ENCODE results near the gene PCBP3. TPM values are rescaled to one million over a fixed set of nuclear protein-coding genes. Genes with fewer than 3 reads are reported as not detected.

PCBP3 gene
- total RNA-seq, 1 experiment from 2014 or later = not detected

DNA sequence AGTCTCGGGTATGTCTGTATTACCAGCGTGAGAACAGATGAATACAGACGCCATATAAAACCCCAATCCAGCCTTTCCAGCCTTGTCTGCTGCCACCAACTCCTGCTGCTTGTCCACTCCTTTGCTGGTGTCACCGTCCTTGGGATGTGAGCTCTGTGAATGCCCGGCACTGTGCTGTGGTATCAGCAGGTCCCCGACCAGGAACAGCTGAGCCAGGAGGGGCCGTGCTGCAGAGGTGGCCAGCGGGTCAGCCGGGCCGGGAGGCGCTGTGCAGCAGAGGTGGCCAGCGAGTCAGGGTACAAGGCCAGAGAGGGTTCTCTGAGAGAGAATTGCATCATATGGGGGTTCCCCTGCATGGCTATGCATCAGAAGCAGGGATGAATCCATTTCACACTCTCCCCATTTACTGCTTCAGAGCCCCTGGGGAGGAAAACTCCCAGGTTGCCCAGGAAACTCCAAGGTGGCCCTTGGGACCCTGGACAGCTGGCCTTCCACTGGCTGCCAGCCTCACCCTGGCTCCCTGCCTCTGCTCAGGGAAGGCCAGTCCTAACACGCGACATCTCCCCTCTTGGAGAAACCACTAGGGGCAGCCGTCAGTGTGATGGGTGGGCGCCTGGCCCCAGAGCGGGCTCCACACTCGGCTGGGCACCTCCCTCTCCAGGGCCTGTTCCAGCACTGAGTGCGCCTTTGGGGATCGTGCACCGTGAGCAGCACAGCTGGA, 215.7 kb downstream of the PCBP3 start:
- Histone ChIP-seq H3K4me1 (ENCODE audit: control insufficient read depth, insufficient read depth, low read length) (no peaks in the 10 kb centered on the region), H3K4me3 (ENCODE audit: low read depth in 2 of 2, low read length in 2 of 2) (no peak overlapping the region), H3K27me3 (ENCODE audit: control insufficient read depth, insufficient read depth, low read length) (no peaks in the 10 kb centered on the region), H3K27ac (ENCODE audit: low read length) (no peak overlapping the region), H3K36me3 (ENCODE audit: control insufficient read depth, insufficient read depth, low read length) (no peaks in the 10 kb centered on the region), H3K9me3 (ENCODE audit: control insufficient read depth, insufficient read depth, low read depth, low read length) (no peaks in the 10 kb centered on the region)
- DNase-seq (ENCODE audit: low read depth, low spot score) = no peak
- no peak for ATAC-seq
- in situ Hi-C loops (cut with HindIII; ENCODE audit: low pct_unique_long_range_greater_than_20kb, low sequenced_read_pairs) = no loop called here
- intact Hi-C loops (cut with micrococcal nuclease; ENCODE audit: unreplicated experiment) = no loop called here
- no TSS peak for BruUV-seq (replicated peaks)
- ChIA-PET POLR2A (no interaction called here), CTCF (no interaction called here)
- no peak for TF ChIP-seq TCF7L2 (IDR thresholded peaks at IDR 0.05; ENCODE audit: low read depth, low read length)
- no peak for TF ChIP-seq SIN3A (IDR thresholded peaks at IDR 0.05; ENCODE audit: borderline replicate concordance, insufficient read depth, low read depth, low read length)
- TF ChIP-seq POLR2AphosphoS5 (IDR thresholded peaks at IDR 0.05; ENCODE audit: low read depth, low read length) = no peak

DNA sequence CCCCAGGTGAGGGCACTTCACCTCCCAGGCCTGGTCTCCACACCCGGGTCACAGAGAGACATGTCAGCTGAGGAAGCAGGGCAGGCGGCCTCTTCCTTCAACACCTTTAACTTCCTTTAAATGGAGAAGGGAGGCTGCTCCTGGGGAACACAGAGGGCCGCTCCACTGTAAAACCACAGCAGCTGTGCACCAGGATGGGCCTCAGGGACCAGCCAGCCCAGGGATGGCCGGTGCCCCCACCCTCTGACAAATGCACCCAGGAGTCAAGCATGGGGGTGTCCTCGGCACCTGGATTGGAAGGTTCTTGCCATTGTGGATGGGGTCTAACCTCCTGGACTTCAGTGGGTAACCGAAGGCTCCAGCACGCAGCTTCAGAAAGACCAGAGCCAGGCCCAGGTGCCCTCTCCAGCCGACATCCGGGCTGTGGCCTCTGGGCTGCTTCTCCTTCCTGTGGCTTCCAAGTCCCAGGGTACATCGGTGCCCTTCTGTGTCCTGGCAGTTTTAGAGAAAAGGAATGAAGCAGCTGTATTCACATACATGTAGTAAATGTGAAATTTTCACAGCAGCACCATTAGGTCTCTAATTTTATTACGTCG, 216.3 kb downstream of the PCBP3 start:
- H3K36me3 ChIP-seq (ENCODE audit: control insufficient read depth, insufficient read depth, low read length) = no peaks in the 10 kb centered on the region
- ChIA-PET CTCF (no interaction called here), POLR2A (no interaction called here)
- BruUV-seq (replicated peaks) = no TSS peak
- no peak overlapping the region for H3K27ac ChIP-seq (ENCODE audit: low read length)
- in situ Hi-C loops (cut with HindIII; ENCODE audit: low pct_unique_long_range_greater_than_20kb, low sequenced_read_pairs) (no loop called here), intact Hi-C loops (cut with micrococcal nuclease; ENCODE audit: unreplicated experiment) (no loop called here)
- H3K4me3 ChIP-seq (ENCODE audit: low read depth in 2 of 2, low read length in 2 of 2) = no peak overlapping the region
- DNase-seq (ENCODE audit: low read depth, low spot score) = no peak
- no peaks in the 10 kb centered on the region for H3K9me3 ChIP-seq (ENCODE audit: control insufficient read depth, insufficient read depth, low read depth, low read length)
- ATAC-seq = no peak
- no peaks in the 10 kb centered on the region for H3K27me3 ChIP-seq (ENCODE audit: control insufficient read depth, insufficient read depth, low read length)
- no peaks in the 10 kb centered on the region for H3K4me1 ChIP-seq (ENCODE audit: control insufficient read depth, insufficient read depth, low read length)
- TF ChIP-seq TCF7L2 (IDR thresholded peaks at IDR 0.05; ENCODE audit: low read depth, low read length) (no peak), POLR2AphosphoS5 (IDR thresholded peaks at IDR 0.05; ENCODE audit: low read depth, low read length) (no peak), SIN3A (IDR thresholded peaks at IDR 0.05; ENCODE audit: borderline replicate concordance, insufficient read depth, low read depth, low read length) (no peak)
- TF ChIP-seq, protein P1, sequence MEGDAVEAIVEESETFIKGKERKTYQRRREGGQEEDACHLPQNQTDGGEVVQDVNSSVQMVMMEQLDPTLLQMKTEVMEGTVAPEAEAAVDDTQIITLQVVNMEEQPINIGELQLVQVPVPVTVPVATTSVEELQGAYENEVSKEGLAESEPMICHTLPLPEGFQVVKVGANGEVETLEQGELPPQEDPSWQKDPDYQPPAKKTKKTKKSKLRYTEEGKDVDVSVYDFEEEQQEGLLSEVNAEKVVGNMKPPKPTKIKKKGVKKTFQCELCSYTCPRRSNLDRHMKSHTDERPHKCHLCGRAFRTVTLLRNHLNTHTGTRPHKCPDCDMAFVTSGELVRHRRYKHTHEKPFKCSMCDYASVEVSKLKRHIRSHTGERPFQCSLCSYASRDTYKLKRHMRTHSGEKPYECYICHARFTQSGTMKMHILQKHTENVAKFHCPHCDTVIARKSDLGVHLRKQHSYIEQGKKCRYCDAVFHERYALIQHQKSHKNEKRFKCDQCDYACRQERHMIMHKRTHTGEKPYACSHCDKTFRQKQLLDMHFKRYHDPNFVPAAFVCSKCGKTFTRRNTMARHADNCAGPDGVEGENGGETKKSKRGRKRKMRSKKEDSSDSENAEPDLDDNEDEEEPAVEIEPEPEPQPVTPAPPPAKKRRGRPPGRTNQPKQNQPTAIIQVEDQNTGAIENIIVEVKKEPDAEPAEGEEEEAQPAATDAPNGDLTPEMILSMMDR (IDR thresholded peaks at IDR 0.05) = no peak
- TF ChIP-seq, protein P2, sequence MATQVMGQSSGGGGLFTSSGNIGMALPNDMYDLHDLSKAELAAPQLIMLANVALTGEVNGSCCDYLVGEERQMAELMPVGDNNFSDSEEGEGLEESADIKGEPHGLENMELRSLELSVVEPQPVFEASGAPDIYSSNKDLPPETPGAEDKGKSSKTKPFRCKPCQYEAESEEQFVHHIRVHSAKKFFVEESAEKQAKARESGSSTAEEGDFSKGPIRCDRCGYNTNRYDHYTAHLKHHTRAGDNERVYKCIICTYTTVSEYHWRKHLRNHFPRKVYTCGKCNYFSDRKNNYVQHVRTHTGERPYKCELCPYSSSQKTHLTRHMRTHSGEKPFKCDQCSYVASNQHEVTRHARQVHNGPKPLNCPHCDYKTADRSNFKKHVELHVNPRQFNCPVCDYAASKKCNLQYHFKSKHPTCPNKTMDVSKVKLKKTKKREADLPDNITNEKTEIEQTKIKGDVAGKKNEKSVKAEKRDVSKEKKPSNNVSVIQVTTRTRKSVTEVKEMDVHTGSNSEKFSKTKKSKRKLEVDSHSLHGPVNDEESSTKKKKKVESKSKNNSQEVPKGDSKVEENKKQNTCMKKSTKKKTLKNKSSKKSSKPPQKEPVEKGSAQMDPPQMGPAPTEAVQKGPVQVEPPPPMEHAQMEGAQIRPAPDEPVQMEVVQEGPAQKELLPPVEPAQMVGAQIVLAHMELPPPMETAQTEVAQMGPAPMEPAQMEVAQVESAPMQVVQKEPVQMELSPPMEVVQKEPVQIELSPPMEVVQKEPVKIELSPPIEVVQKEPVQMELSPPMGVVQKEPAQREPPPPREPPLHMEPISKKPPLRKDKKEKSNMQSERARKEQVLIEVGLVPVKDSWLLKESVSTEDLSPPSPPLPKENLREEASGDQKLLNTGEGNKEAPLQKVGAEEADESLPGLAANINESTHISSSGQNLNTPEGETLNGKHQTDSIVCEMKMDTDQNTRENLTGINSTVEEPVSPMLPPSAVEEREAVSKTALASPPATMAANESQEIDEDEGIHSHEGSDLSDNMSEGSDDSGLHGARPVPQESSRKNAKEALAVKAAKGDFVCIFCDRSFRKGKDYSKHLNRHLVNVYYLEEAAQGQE (IDR thresholded peaks at IDR 0.05; ENCODE audit: insufficient read depth in 1 of 2, low read depth in 2 of 2, low read length in 1 of 2) = no peak

Measured in Panc1 (cell line).